ENCODE measurements around the gene CMSS1. TPM values are rescaled to one million over a fixed set of nuclear protein-coding genes. Genes with fewer than 3 reads are reported as not detected.

The CMSS1 gene
- total RNA-seq, 4 donors from 2014 or later: 1.3 to 9.9 (median 2.3) TPM

GRCh38 chr3:99882436-99883137 is 64.9 kb downstream of the CMSS1 start:
- Histone ChIP-seq H3K4me3 (no peak overlapping the region), H3K27ac (peak overlapping the region in 1 of 4 donors; percentile 75), H3K27me3 (no peaks in the 10 kb centered on the region), H3K9me3 (no peaks in the 10 kb centered on the region), H3K36me3 (no peaks in the 10 kb centered on the region), H3K4me1 (peaks cover 0 to 4% (median 0%) of the 10 kb centered on the region in 4 donors)
- TF ChIP-seq POLR2A (IDR thresholded peaks at IDR 0.05) (no peak), CTCF (IDR thresholded peaks at IDR 0.05) (no peak)
- no peak for DNase-seq

GRCh38 chr3:99883138-99883461 is 65.4 kb downstream of the CMSS1 start:
- no peak for DNase-seq
- H3K9me3 ChIP-seq: no peaks in the 10 kb centered on the region
- peak overlapping the region in 1 of 4 donors; percentile 7 for H3K27ac ChIP-seq
- no peaks in the 10 kb centered on the region for H3K36me3 ChIP-seq
- peaks cover 0 to 4% (median 0%) of the 10 kb centered on the region in 4 donors for H3K4me1 ChIP-seq
- TF ChIP-seq POLR2A (IDR thresholded peaks at IDR 0.05): no peak
- TF ChIP-seq CTCF (IDR thresholded peaks at IDR 0.05): no peak
- no peaks in the 10 kb centered on the region for H3K27me3 ChIP-seq
- H3K4me3 ChIP-seq: no peak overlapping the region

GRCh38 chr3:99883693-99884092 is 66.0 kb downstream of the CMSS1 start:
- DNase-seq: no peak
- no peaks in the 10 kb centered on the region for H3K27me3 ChIP-seq
- H3K27ac ChIP-seq: peak overlapping the region in 1 of 4 donors; percentile 7
- H3K9me3 ChIP-seq: no peaks in the 10 kb centered on the region
- no peaks in the 10 kb centered on the region for H3K36me3 ChIP-seq
- TF ChIP-seq CTCF (IDR thresholded peaks at IDR 0.05): no peak
- no peak for TF ChIP-seq POLR2A (IDR thresholded peaks at IDR 0.05)
- peaks cover 0 to 4% (median 0%) of the 10 kb centered on the region in 4 donors for H3K4me1 ChIP-seq
- no peak overlapping the region for H3K4me3 ChIP-seq

GRCh38 chr3:99884484-99884883 is 66.8 kb downstream of the CMSS1 start:
- Histone ChIP-seq H3K4me1 (peaks cover 0 to 4% (median 0%) of the 10 kb centered on the region in 4 donors), H3K4me3 (no peak overlapping the region), H3K36me3 (no peaks in the 10 kb centered on the region), H3K27me3 (no peaks in the 10 kb centered on the region), H3K9me3 (no peaks in the 10 kb centered on the region), H3K27ac (peak overlapping the region in 1 of 4 donors; percentile 7)
- DNase-seq: no peak
- TF ChIP-seq POLR2A (IDR thresholded peaks at IDR 0.05) (no peak), CTCF (IDR thresholded peaks at IDR 0.05) (no peak)

- Histone ChIP-seq H3K36me3 (no peaks in the 10 kb centered on the region), H3K27me3 (no peaks in the 10 kb centered on the region), H3K27ac (no peak overlapping the region), H3K9me3 (no peaks in the 10 kb centered on the region), H3K4me1 (peaks cover 0 to 4% (median 0%) of the 10 kb centered on the region in 4 donors), H3K4me3 (no peak overlapping the region)
- no peak for DNase-seq
- TF ChIP-seq POLR2A (IDR thresholded peaks at IDR 0.05): no peak
- no peak for TF ChIP-seq CTCF (IDR thresholded peaks at IDR 0.05)
These were observed 67.4 kb downstream of the CMSS1 start for GRCh38 chr3:99885085-99885484.

Data from Peyer's patch (tissue), 4 donors.